ENCODE results near the gene RPL38.
"Not testable (repeated sequence)": the region's sequence is repeated elsewhere in the genome, so short reads cannot be mapped to it uniquely, and the experiment has no call there.

The RPL38 gene

GRCh38 chr17:74186498-74186897, 17.0 kb upstream of the RPL38 start:
- Histone ChIP-seq H2BK5ac (ENCODE audit: low read length) (no peak overlapping the region), H2BK15ac (replicated peaks; ENCODE audit: low read depth) (no peak overlapping the region), H2AK5ac (ENCODE audit: low read length) (no peak overlapping the region), H3K56ac (ENCODE audit: low read length) (no peak overlapping the region), H3K9ac (ENCODE audit: low read length) (no peak overlapping the region), H3K4ac (ENCODE audit: low read depth, low read length) (no peak overlapping the region), H3K18ac (ENCODE audit: low read length) (no peak overlapping the region), H3K4me3 (ENCODE audit: low read length) (no peak overlapping the region), H3K79me1 (ENCODE audit: low read length) (no peaks in the 10 kb centered on the region), H3K79me2 (ENCODE audit: control insufficient read depth, insufficient read depth, low read length) (no peaks in the 10 kb centered on the region), H3K4me2 (ENCODE audit: low read length) (no peak overlapping the region), H3K23ac (ENCODE audit: low read length) (no peak overlapping the region), H4K8ac (ENCODE audit: low read depth, low read length) (no peak overlapping the region), H3K27me3 (ENCODE audit: insufficient read depth, low read length, poor library complexity) (no peaks in the 10 kb centered on the region), H3K27ac (ENCODE audit: low read depth, low read length) (no peak overlapping the region), H4K5ac (ENCODE audit: low read length) (no peak overlapping the region), H3K36me3 (ENCODE audit: control insufficient read depth, insufficient read depth, low read length) (no peaks in the 10 kb centered on the region), H2BK120ac (ENCODE audit: low read depth, low read length) (no peak overlapping the region), H3K4me1 (ENCODE audit: control insufficient read depth, low read depth, low read length) (no peaks in the 10 kb centered on the region)
- DNase-seq, result no peak
- WGBS (ENCODE audit: extremely low coverage, insufficient coverage, low lambda C conversion rate), result no CpG with 5 or more reads among the region's 20 CpGs

DNA sequence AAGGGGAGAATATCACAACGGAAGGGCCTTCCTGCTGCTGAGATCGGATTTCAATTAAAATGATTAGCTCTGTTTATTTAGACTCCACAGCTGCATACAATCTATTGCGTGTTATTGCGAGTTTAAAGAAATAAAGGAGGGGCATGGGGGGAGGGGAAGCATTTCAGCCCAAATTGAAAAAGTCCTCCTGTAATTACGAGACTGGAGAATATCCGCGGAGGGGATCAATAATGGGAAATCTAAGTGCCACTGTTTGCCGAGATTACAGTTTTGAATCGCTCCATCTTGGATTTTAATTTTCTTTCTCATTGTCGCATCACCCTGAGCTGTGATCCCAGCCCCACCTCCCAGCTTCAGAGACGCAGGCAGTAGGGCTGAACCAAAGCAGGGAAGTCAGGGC, 15.7 kb upstream of the RPL38 start:
- no peaks in the 10 kb centered on the region for H3K79me2 ChIP-seq (ENCODE audit: control insufficient read depth, insufficient read depth, low read length)
- H2BK120ac ChIP-seq (ENCODE audit: low read depth, low read length), result no peak overlapping the region
- no peaks in the 10 kb centered on the region for H3K27me3 ChIP-seq (ENCODE audit: insufficient read depth, low read length, poor library complexity)
- H2AK5ac ChIP-seq (ENCODE audit: low read length), result no peak overlapping the region
- H3K4me1 ChIP-seq (ENCODE audit: control insufficient read depth, low read depth, low read length), result no peaks in the 10 kb centered on the region
- no CpG with 5 or more reads among the region's 11 CpGs for WGBS (ENCODE audit: extremely low coverage, insufficient coverage, low lambda C conversion rate)
- no peak overlapping the region for H3K9ac ChIP-seq (ENCODE audit: low read length)
- DNase-seq, result no peak
- no peak overlapping the region for H4K5ac ChIP-seq (ENCODE audit: low read length)
- no peak overlapping the region for H2BK5ac ChIP-seq (ENCODE audit: low read length)
- H4K8ac ChIP-seq (ENCODE audit: low read depth, low read length), result no peak overlapping the region
- H3K56ac ChIP-seq (ENCODE audit: low read length), result peak overlapping the region; percentile 7
- no peak overlapping the region for H3K4ac ChIP-seq (ENCODE audit: low read depth, low read length)
- H3K36me3 ChIP-seq (ENCODE audit: control insufficient read depth, insufficient read depth, low read length), result no peaks in the 10 kb centered on the region
- no peak overlapping the region for H3K4me3 ChIP-seq (ENCODE audit: low read length)
- no peak overlapping the region for H3K4me2 ChIP-seq (ENCODE audit: low read length)
- H2BK15ac ChIP-seq (replicated peaks; ENCODE audit: low read depth), result no peak overlapping the region
- H3K79me1 ChIP-seq (ENCODE audit: low read length), result no peaks in the 10 kb centered on the region
- H3K27ac ChIP-seq (ENCODE audit: low read depth, low read length), result no peak overlapping the region
- H3K18ac ChIP-seq (ENCODE audit: low read length), result no peak overlapping the region
- H3K23ac ChIP-seq (ENCODE audit: low read length), result no peak overlapping the region

DNA sequence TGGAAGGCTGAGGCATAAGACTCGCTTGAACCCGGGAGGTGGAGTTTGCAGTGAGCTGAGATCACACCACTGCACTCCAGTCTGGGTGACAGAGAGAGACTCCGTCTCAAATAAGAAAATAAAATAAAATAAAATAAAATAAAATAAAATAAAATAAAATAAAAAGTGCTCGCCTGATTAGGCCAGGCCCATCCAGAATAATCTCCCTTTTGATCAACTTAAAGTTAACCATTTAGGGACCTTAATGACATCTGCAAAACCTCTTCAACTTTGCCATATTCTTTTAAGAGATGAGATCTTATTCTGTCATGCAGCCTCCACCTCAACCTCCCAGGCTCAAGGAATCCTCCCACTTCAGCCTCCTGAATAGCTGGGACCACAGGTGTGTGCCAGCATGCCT, 14.8 kb upstream of the RPL38 start:
- H3K23ac ChIP-seq (ENCODE audit: low read length); H4K8ac ChIP-seq (ENCODE audit: low read depth, low read length); H3K36me3 ChIP-seq (ENCODE audit: control insufficient read depth, insufficient read depth, low read length); H2BK120ac ChIP-seq (ENCODE audit: low read depth, low read length); H3K27me3 ChIP-seq (ENCODE audit: insufficient read depth, low read length, poor library complexity); H3K27ac ChIP-seq (ENCODE audit: low read depth, low read length); H3K4ac ChIP-seq (ENCODE audit: low read depth, low read length); H3K4me2 ChIP-seq (ENCODE audit: low read length); DNase-seq; H3K4me3 ChIP-seq (ENCODE audit: low read length); H2BK15ac ChIP-seq (replicated peaks; ENCODE audit: low read depth); H3K79me2 ChIP-seq (ENCODE audit: control insufficient read depth, insufficient read depth, low read length); H3K9ac ChIP-seq (ENCODE audit: low read length); H3K79me1 ChIP-seq (ENCODE audit: low read length); H3K56ac ChIP-seq (ENCODE audit: low read length); H2BK5ac ChIP-seq (ENCODE audit: low read length); H4K5ac ChIP-seq (ENCODE audit: low read length); H2AK5ac ChIP-seq (ENCODE audit: low read length); H3K4me1 ChIP-seq (ENCODE audit: control insufficient read depth, low read depth, low read length); H3K18ac ChIP-seq (ENCODE audit: low read length): not testable (repeated sequence)
- no CpG with 5 or more reads among the region's 4 CpGs for WGBS (ENCODE audit: extremely low coverage, insufficient coverage, low lambda C conversion rate)

- no peak overlapping the region for H3K9ac ChIP-seq (ENCODE audit: low read length)
- no peak overlapping the region for H4K5ac ChIP-seq (ENCODE audit: low read length)
- no peak overlapping the region for H2BK5ac ChIP-seq (ENCODE audit: low read length)
- H3K79me2 ChIP-seq (ENCODE audit: control insufficient read depth, insufficient read depth, low read length), result no peaks in the 10 kb centered on the region
- no peak overlapping the region for H3K27ac ChIP-seq (ENCODE audit: low read depth, low read length)
- H3K4ac ChIP-seq (ENCODE audit: low read depth, low read length), result no peak overlapping the region
- no peak overlapping the region for H3K4me2 ChIP-seq (ENCODE audit: low read length)
- H3K79me1 ChIP-seq (ENCODE audit: low read length), result no peaks in the 10 kb centered on the region
- H2BK15ac ChIP-seq (replicated peaks; ENCODE audit: low read depth), result no peak overlapping the region
- no peak overlapping the region for H2AK5ac ChIP-seq (ENCODE audit: low read length)
- no peaks in the 10 kb centered on the region for H3K36me3 ChIP-seq (ENCODE audit: control insufficient read depth, insufficient read depth, low read length)
- H3K27me3 ChIP-seq (ENCODE audit: insufficient read depth, low read length, poor library complexity), result no peaks in the 10 kb centered on the region
- H3K4me3 ChIP-seq (ENCODE audit: low read length), result no peak overlapping the region
- no peak overlapping the region for H2BK120ac ChIP-seq (ENCODE audit: low read depth, low read length)
- no peak overlapping the region for H3K18ac ChIP-seq (ENCODE audit: low read length)
- no peak overlapping the region for H3K23ac ChIP-seq (ENCODE audit: low read length)
- no peak overlapping the region for H3K56ac ChIP-seq (ENCODE audit: low read length)
- no CpG with 5 or more reads among the region's 2 CpGs for WGBS (ENCODE audit: extremely low coverage, insufficient coverage, low lambda C conversion rate)
- peak; percentile 78 for DNase-seq
- no peak overlapping the region for H4K8ac ChIP-seq (ENCODE audit: low read depth, low read length)
- H3K4me1 ChIP-seq (ENCODE audit: control insufficient read depth, low read depth, low read length), result no peaks in the 10 kb centered on the region
Observed at GRCh38 chr17:74190154-74190553, 13.3 kb upstream of the RPL38 start.

DNA sequence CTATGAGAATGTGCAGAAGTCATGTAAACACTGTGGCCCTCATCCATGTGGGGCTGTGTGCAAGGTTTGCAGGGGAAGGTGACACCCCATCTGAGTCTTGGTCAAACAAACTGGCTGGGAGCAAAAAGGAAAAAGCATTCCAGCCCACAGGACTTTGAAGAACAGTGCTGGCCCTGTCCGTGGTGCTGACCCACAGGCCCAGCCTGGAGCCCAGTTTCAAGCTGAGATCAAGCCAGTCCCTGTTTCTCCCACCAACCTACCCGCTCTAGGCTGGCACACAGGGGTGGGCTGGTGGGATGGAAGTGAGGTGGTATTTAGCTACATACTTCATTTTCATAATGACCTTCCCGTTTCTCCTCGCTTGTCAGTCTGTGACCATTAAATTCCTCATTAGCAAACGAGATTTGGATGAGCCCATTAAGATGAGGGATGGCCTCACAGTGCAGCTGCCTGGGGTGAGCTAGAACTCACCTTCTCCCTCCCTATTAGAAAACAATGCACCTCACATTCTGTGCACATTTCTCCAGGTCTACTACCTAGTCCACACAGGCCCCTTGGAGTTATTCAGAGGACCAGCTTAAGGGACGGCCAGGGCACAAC, 12.6 kb upstream of the RPL38 start:
- Histone ChIP-seq H3K23ac (ENCODE audit: low read length) (no peak overlapping the region), H3K27ac (ENCODE audit: low read depth, low read length) (no peak overlapping the region), H3K18ac (ENCODE audit: low read length) (no peak overlapping the region), H4K8ac (ENCODE audit: low read depth, low read length) (no peak overlapping the region), H2BK15ac (replicated peaks; ENCODE audit: low read depth) (no peak overlapping the region), H2BK120ac (ENCODE audit: low read depth, low read length) (no peak overlapping the region), H3K56ac (ENCODE audit: low read length) (no peak overlapping the region), H3K79me2 (ENCODE audit: control insufficient read depth, insufficient read depth, low read length) (no peaks in the 10 kb centered on the region), H3K9ac (ENCODE audit: low read length) (no peak overlapping the region), H3K4ac (ENCODE audit: low read depth, low read length) (no peak overlapping the region), H2BK5ac (ENCODE audit: low read length) (no peak overlapping the region), H3K36me3 (ENCODE audit: control insufficient read depth, insufficient read depth, low read length) (no peaks in the 10 kb centered on the region), H3K27me3 (ENCODE audit: insufficient read depth, low read length, poor library complexity) (no peaks in the 10 kb centered on the region), H3K4me3 (ENCODE audit: low read length) (no peak overlapping the region), H2AK5ac (ENCODE audit: low read length) (no peak overlapping the region), H3K79me1 (ENCODE audit: low read length) (no peaks in the 10 kb centered on the region), H3K4me2 (ENCODE audit: low read length) (no peak overlapping the region), H4K5ac (ENCODE audit: low read length) (no peak overlapping the region), H3K4me1 (ENCODE audit: control insufficient read depth, low read depth, low read length) (no peaks in the 10 kb centered on the region)
- peak; percentile 47 for DNase-seq
- no CpG with 5 or more reads among the region's 6 CpGs for WGBS (ENCODE audit: extremely low coverage, insufficient coverage, low lambda C conversion rate)

Data from mesendoderm (in vitro differentiated cells).